H9 (cell line): ENCODE results near the gene AKIRIN1. TPM values are rescaled to one million over a fixed set of nuclear protein-coding genes. Genes with fewer than 3 reads are reported as not detected.
A peak's percentile ranks its signal among the peaks of the same experiment; 100 is the strongest.

Source experiments
- DNase-seq: peaks from one replicate; pipeline ENCODE4 v3.0.0-alpha.2; 2017
- H2AFZ ChIP-seq: one replicate; pipeline ENCODE4 v1.6.1; 2013; ENCODE audit warnings: mild to moderate bottlenecking, low read length, control low read depth, moderate library complexity
- H2AK5ac ChIP-seq: 2 replicates; pipeline ENCODE4 v1.6.1; 2013; ENCODE audit warnings: low read length, control low read depth, mixed read lengths; ENCODE audit not compliant: insufficient read length
- H2BK120ac ChIP-seq: one replicate; pipeline ENCODE4 v1.6.1; 2013; ENCODE audit warnings: low read depth, mild to moderate bottlenecking, low read length, control low read depth, inconsistent platforms; ENCODE audit not compliant: poor library complexity, severe bottlenecking
- H2BK12ac ChIP-seq: 2 replicates; pipeline ENCODE4 v1.6.1; 2013; ENCODE audit warnings: low read length, control low read depth, mixed read lengths, low read depth; ENCODE audit not compliant: insufficient read length
- H2BK15ac ChIP-seq: 2 replicates; pipeline ENCODE4 v1.6.1; 2013; ENCODE audit warnings: low read depth, low read length, control low read depth
- H2BK20ac ChIP-seq: one replicate; pipeline ENCODE4 v1.6.1; 2013; ENCODE audit warnings: low read depth, mild to moderate bottlenecking, low read length, control low read depth, inconsistent platforms; ENCODE audit not compliant: poor library complexity, severe bottlenecking
- H2BK5ac ChIP-seq: 2 replicates; pipeline ENCODE4 v1.6.1; 2013; ENCODE audit warnings: low read length, control low read depth, mixed read lengths; ENCODE audit not compliant: insufficient read length
- H3K14ac ChIP-seq: 2 replicates; pipeline ENCODE4 v1.6.1; 2013; ENCODE audit warnings: low read length, control low read depth; ENCODE audit not compliant: insufficient read depth
- H3K18ac ChIP-seq: 2 replicates; pipeline ENCODE4 v1.6.1; 2013; ENCODE audit warnings: low read depth, mild to moderate bottlenecking, mixed read lengths, low read length, control low read depth; ENCODE audit not compliant: insufficient read length
- H3K23ac ChIP-seq: 2 replicates; pipeline ENCODE4 v1.6.1; 2013; ENCODE audit warnings: low read length, control low read depth, mixed read lengths, low read depth; ENCODE audit not compliant: insufficient read length
- H3K23me2 ChIP-seq: 2 replicates; pipeline ENCODE4 v1.6.1; 2013; ENCODE audit warnings: low read depth, mild to moderate bottlenecking, mixed read lengths, low read length, control low read depth; ENCODE audit not compliant: insufficient read length, poor library complexity, severe bottlenecking
- H3K27ac ChIP-seq: 2 replicates; pipeline ENCODE4 v1.5.1; 2013; ENCODE audit warnings: low read length, control low read depth, mixed read lengths, low read depth; ENCODE audit not compliant: insufficient read length
- H3K27me3 ChIP-seq: 2 replicates; pipeline ENCODE4 v1.6.1; 2013; ENCODE audit warnings: low read length, control low read depth, inconsistent platforms; ENCODE audit not compliant: insufficient read depth
- H3K4ac ChIP-seq: 2 replicates; pipeline ENCODE4 v1.6.1; 2013; ENCODE audit warnings: low read depth, mild to moderate bottlenecking, control low read depth, inconsistent platforms, low read length, moderate library complexity
- H3K4me1 ChIP-seq: 2 replicates; pipeline ENCODE4 v1.6.1; 2013; ENCODE audit warnings: low read length, control low read depth, inconsistent platforms; ENCODE audit not compliant: insufficient read depth
- H3K4me2 ChIP-seq: 2 replicates; pipeline ENCODE4 v1.6.1; 2013; ENCODE audit warnings: low read length, control low read depth, mixed read lengths; ENCODE audit not compliant: insufficient read length, insufficient read depth
- H3K56ac ChIP-seq: 2 replicates; pipeline ENCODE4 v1.6.1; 2013; ENCODE audit warnings: low read depth, mild to moderate bottlenecking, mixed read lengths, low read length, control low read depth; ENCODE audit not compliant: insufficient read length
- H3K79me1 ChIP-seq: 2 replicates; pipeline ENCODE4 v1.6.1; 2013; ENCODE audit warnings: low read depth, mild to moderate bottlenecking, moderate library complexity, low read length, control low read depth, inconsistent platforms; ENCODE audit not compliant: insufficient read depth, poor library complexity, severe bottlenecking
- H3K79me2 ChIP-seq: 2 replicates; pipeline ENCODE4 v1.6.1; 2013; ENCODE audit warnings: low read length, control low read depth, inconsistent platforms; ENCODE audit not compliant: insufficient read depth
- H3K9ac ChIP-seq: 2 replicates; pipeline ENCODE4 v1.6.1; 2013; ENCODE audit warnings: low read length, control low read depth, mixed read lengths; ENCODE audit not compliant: insufficient read length; ENCODE audit errors: extremely low read depth
- H3K9me3 ChIP-seq: one replicate; pipeline ENCODE4 v1.6.1; 2013; ENCODE audit warnings: low read depth, low read length, inconsistent platforms; ENCODE audit not compliant: control insufficient read depth
- H3T11ph ChIP-seq: one replicate; pipeline ENCODE4 v1.6.1; 2013; ENCODE audit warnings: mild to moderate bottlenecking, low read length, control low read depth, inconsistent platforms
- H4K20me1 ChIP-seq: one replicate; pipeline ENCODE4 v1.6.1; 2013; ENCODE audit not compliant: control insufficient read depth, insufficient read length, insufficient read depth
- H4K5ac ChIP-seq: 2 replicates; pipeline ENCODE4 v1.6.1; 2013; ENCODE audit warnings: low read depth, mild to moderate bottlenecking, mixed read lengths, low read length, control low read depth; ENCODE audit not compliant: insufficient read length
- H4K8ac ChIP-seq: replicated peaks from 2 replicates; pipeline ENCODE4 v1.6.1; 2013; ENCODE audit warnings: low read length, control low read depth, mixed read lengths, low read depth; ENCODE audit not compliant: insufficient read length
- H4K91ac ChIP-seq: 2 replicates; pipeline ENCODE4 v1.6.1; 2013; ENCODE audit warnings: low read depth, mild to moderate bottlenecking, moderate library complexity, mixed read lengths, low read length, control low read depth; ENCODE audit not compliant: insufficient read length
- H3K27ac Mint-ChIP-seq, 3 experiments: 2 replicates in 2 of 3; 3 replicates in 1 of 3; pipeline ENCODE4 v1.8.0; 2020 to 2021; ENCODE audit warnings: mixed read lengths in 3 of 3, mild to moderate bottlenecking in 1 of 3, moderate library complexity in 1 of 3
- H3K27me3 Mint-ChIP-seq: 2 replicates; pipeline ENCODE4 v1.8.0; 2021; ENCODE audit warnings: low read depth, mild to moderate bottlenecking, moderate library complexity, mixed read lengths
- H3K36me3 Mint-ChIP-seq, 3 experiments: 2 replicates in 2 of 3; 3 replicates in 1 of 3; pipeline ENCODE4 v1.8.0; 2020 to 2021; ENCODE audit warnings: low read depth in 3 of 3, mixed read lengths in 3 of 3; ENCODE audit not compliant: insufficient read depth in 1 of 3
- H3K4me1 Mint-ChIP-seq, 2 experiments: 2 replicates each; pipeline ENCODE4 v1.8.0; 2020; ENCODE audit warnings: mixed read lengths in 2 of 2
- H3K4me3 Mint-ChIP-seq, 2 experiments: 2 replicates in 1 of 2; 3 replicates in 1 of 2; pipeline ENCODE4 v1.8.0; 2020 to 2021; ENCODE audit warnings: mild to moderate bottlenecking in 2 of 2, mixed read lengths in 2 of 2, moderate library complexity in 1 of 2
- H3K9me3 Mint-ChIP-seq, 2 experiments: 2 replicates in 1 of 2; 3 replicates in 1 of 2; pipeline ENCODE4 v1.8.0; 2020; ENCODE audit warnings: mild to moderate bottlenecking in 2 of 2, mixed read lengths in 2 of 2, moderate library complexity in 1 of 2
- CTCF ChIP-seq: fragments of 200-600 bp; sonication (generic); conservative IDR thresholded peaks from 3 replicates; pipeline ENCODE4 v1.8.0; 2021; ENCODE audit warnings: antibody characterized with exemption, mild to moderate bottlenecking
- WGBS: extraction: QIAGEN DNeasy Blood & Tissue Kit; methylation state at CpG from one replicate; pipeline ENCODE4 v1.1.7; 2013; ENCODE audit warnings: missing lambda C conversion rate, low lambda C conversion rate, mixed read lengths; ENCODE audit not compliant: insufficient read length; ENCODE audit errors: extremely low coverage; 5-methylcytosine and 5-hydroxymethylcytosine counted together
- long read RNA-seq: library from polyadenylated mRNA; unstranded; transcript quantifications from one replicate; pipeline ENCODE4 v2.0.0, GENCODE V29; 2020
- total RNA-seq: library from RNA; stranded (reverse); gene quantifications from 2 replicates; pipeline ENCODE4 v1.2.1, GENCODE V29; 2021

Gene AKIRIN1
- 235 and 237 TPM in 2 replicates for total RNA-seq
- long read RNA-seq, transcript AKIRIN1-202 (5 exons, 2,741 nt), result major isoform, 3,103 of 3,277 reads
- long read RNA-seq, transcript AKIRIN1-203 (4 exons, 1,243 nt), result minor isoform, 109 of 3,277 reads
- long read RNA-seq, transcript AKIRIN1-201 (4 exons, 1,330 nt), result minor isoform, 13 of 3,277 reads
- long read RNA-seq, partial matches to known transcripts, result 8 of 3,277 reads
- long read RNA-seq, other reads (novel, unspliced or antisense), result 43 of 3,277 reads

DNA sequence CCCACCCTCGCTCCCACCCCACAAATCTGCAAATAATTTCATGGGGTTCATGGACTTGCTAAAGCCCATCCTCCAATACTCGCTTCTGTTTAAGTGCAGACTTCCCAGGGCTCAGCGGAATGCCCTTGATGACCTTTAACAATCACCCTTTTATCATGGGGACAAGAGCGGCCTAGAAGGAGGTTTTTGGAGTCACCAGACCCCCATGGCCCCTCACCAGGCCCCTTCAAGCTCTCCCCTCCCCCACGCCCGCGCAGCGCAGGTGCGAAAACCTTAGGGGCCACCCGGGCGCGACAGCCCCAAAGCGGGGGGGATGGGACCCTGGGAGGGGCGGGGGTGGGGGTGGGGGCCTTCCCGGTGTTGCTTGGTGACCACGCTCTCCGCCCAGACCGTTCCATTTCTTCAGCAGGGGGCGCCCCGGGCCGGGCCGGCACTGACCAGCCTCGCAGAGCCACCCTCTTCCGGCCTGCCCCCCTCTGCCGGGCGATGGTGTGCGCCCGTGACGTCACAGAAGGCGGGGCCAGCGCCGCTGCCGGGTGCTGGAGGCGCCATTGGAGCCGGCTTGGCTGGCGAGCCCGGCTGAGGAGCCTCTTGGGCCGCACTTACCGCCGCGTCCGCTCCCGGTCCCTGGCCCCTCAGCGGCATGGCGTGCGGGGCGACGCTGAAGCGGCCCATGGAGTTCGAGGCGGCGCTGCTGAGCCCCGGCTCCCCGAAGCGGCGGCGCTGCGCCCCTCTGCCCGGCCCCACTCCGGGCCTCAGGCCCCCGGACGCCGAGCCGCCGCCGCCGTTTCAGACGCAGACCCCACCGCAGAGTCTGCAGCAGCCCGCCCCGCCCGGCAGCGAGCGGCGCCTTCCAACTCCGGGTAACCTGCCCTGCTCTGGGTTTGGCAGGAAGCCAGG is at the start of gene AKIRIN1:
AKIRIN1 (plus strand) TSS at position 539 of the 900 bp plus-strand sequence; CDS start at position 644, 105 bp downstream.
- H2BK5ac ChIP-seq, result peak within 1 kb of the TSS; percentile 87
- DNase-seq, result peak; percentile 99
- H3K4ac ChIP-seq, result no peak within 1 kb of the TSS; the same call in 1 of the 2 replicates
- peaks cover 4% of the 10 kb centered on the region; the same call in 1 of the 2 replicates for H3K4me1 ChIP-seq
- peak within 1 kb of the TSS; percentile 84 for H3K27ac ChIP-seq
- H3K4me2 ChIP-seq, result peak within 1 kb of the TSS; percentile 100
- H3K23me2 ChIP-seq, result peaks cover 13% of the 10 kb centered on the region
- no peaks in the 10 kb centered on the region for H4K20me1 ChIP-seq
- no peaks in the 10 kb centered on the region for H3K27me3 ChIP-seq
- H2BK120ac ChIP-seq, result peak within 1 kb of the TSS; percentile 80
- H3K36me3 Mint-ChIP-seq, result peaks cover 29 to 40% (median 34%) of the 10 kb centered on the region in 3 experiments
- H2AFZ ChIP-seq, result no peak within 1 kb of the TSS
- H3K9me3 Mint-ChIP-seq, result no peaks in the 10 kb centered on the region
- H2BK20ac ChIP-seq, result no peak within 1 kb of the TSS
- H3K79me1 ChIP-seq, result no peaks in the 10 kb centered on the region
- H3K18ac ChIP-seq, result peak within 1 kb of the TSS; percentile 97
- WGBS, result no CpG with 5 or more reads among the region's 76 CpGs
- peak within 1 kb of the TSS; percentile 99 for H3K9ac ChIP-seq
- H3K56ac ChIP-seq, result peak within 1 kb of the TSS; percentile 82
- peaks cover 43% of the 10 kb centered on the region for H3K79me2 ChIP-seq
- no peak within 1 kb of the TSS for H2BK15ac ChIP-seq
- H4K8ac ChIP-seq, result no peak within 1 kb of the TSS
- peak within 1 kb of the TSS; percentile 90 for H2BK12ac ChIP-seq
- H3K4me3 Mint-ChIP-seq, result peak within 1 kb of the TSS; percentile 84 to 91
- no peaks in the 10 kb centered on the region for H3K9me3 ChIP-seq
- no peaks in the 10 kb centered on the region for H3K27me3 Mint-ChIP-seq
- no peak within 1 kb of the TSS for H4K5ac ChIP-seq
- H3K14ac ChIP-seq, result peak within 1 kb of the TSS; percentile 99
- peak within 1 kb of the TSS; percentile 39 for H3T11ph ChIP-seq
- H2AK5ac ChIP-seq, result no peak within 1 kb of the TSS
- TF ChIP-seq CTCF, result no peak
- H3K27ac Mint-ChIP-seq, result peak within 1 kb of the TSS; percentile 95 to 99 (median 99)
- peak within 1 kb of the TSS; percentile 98 for H3K23ac ChIP-seq
- no peak within 1 kb of the TSS for H4K91ac ChIP-seq
- peaks cover 44 to 52% of the 10 kb centered on the region in 2 experiments for H3K4me1 Mint-ChIP-seq
